ENCODE results near the gene AIFM3. TPM values are rescaled to one million over a fixed set of nuclear protein-coding genes. Genes with fewer than 3 reads are reported as not detected.

Gene AIFM3
- total and polyA plus RNA-seq, 2 of the 4 experiments (the other 2 are of a cell fraction) = 0.09 to 0.18 TPM

DNA sequence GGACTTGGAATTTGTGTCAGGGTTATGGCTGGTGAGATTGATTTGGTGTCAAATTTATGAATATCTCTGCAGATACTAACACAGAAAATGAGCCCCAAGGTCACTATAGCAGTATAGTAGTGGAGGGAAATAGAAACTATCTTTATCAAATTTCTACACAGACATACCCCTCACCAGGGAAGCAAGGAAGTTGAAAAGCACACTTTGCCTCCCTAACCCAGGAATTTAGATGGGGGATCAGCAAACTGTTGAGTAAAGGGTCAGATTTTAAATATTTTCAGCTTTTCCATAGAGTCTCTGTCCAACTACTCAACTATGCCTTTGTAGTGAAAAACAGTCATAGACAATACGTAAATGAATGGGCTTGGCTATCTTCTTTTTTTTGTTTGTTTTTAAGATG is 37.1 kb upstream of the AIFM3 start:
- no peak overlapping the region for H2AFZ ChIP-seq (replicated peaks; ENCODE audit: low read length, poor library complexity)
- ATAC-seq (ENCODE audit: low read depth) = no peak
- H4K20me1 ChIP-seq (ENCODE audit: insufficient read depth, low read length) = peaks cover 97% of the 10 kb centered on the region
- dilution Hi-C loops (cut with HindIII; ENCODE audit: low sequenced_read_pairs, unreplicated experiment) (no loop called here), intact Hi-C loops (cut with micrococcal nuclease) (no loop called here), in situ Hi-C loops (cut with MboI; ENCODE audit: low sequenced_read_pairs) (no loop called here)
- H3K4me3 ChIP-seq (ENCODE audit: insufficient read depth, low read depth, low read length) = no peak overlapping the region
- H3K9ac ChIP-seq (ENCODE audit: low read depth, low read length) = no peak overlapping the region
- H2BK15ac ChIP-seq (ENCODE audit: low read depth, low read length) = no peak overlapping the region
- no peak overlapping the region for H3K27ac ChIP-seq (ENCODE audit: insufficient read depth, low read length)
- BruUV-seq (replicated peaks) = no TSS peak
- peaks cover 18% of the 10 kb centered on the region for H3K9me1 ChIP-seq (ENCODE audit: insufficient read depth, low read length)
- H3K18ac ChIP-seq (ENCODE audit: low read depth, low read length) = no peak overlapping the region
- TF ChIP-seq, protein P1, sequence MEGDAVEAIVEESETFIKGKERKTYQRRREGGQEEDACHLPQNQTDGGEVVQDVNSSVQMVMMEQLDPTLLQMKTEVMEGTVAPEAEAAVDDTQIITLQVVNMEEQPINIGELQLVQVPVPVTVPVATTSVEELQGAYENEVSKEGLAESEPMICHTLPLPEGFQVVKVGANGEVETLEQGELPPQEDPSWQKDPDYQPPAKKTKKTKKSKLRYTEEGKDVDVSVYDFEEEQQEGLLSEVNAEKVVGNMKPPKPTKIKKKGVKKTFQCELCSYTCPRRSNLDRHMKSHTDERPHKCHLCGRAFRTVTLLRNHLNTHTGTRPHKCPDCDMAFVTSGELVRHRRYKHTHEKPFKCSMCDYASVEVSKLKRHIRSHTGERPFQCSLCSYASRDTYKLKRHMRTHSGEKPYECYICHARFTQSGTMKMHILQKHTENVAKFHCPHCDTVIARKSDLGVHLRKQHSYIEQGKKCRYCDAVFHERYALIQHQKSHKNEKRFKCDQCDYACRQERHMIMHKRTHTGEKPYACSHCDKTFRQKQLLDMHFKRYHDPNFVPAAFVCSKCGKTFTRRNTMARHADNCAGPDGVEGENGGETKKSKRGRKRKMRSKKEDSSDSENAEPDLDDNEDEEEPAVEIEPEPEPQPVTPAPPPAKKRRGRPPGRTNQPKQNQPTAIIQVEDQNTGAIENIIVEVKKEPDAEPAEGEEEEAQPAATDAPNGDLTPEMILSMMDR (conservative IDR thresholded peaks at IDR 0.05; ENCODE audit: low read depth, low read length) = no peak
- TF ChIP-seq MAFK (IDR thresholded peaks at IDR 0.05; ENCODE audit: low read depth, low read length) (no peak), SMC3 (IDR thresholded peaks at IDR 0.05; ENCODE audit: low read depth, low read length) (no peak), FOS (IDR thresholded peaks at IDR 0.05; ENCODE audit: low read depth, low read length) (no peak), POLR2A (IDR thresholded peaks at IDR 0.05; ENCODE audit: low read depth, low read length) (no peak), MAZ (IDR thresholded peaks at IDR 0.05; ENCODE audit: borderline replicate concordance, low read depth, low read length) (no peak), NFE2L2 (IDR thresholded peaks at IDR 0.05; ENCODE audit: low read depth, low read length) (no peak), CHD1 (IDR thresholded peaks at IDR 0.05; ENCODE audit: low read depth, low read length) (no peak), BHLHE40 (IDR thresholded peaks at IDR 0.05; ENCODE audit: low read depth, low read length) (no peak), RFX5 (IDR thresholded peaks at IDR 0.05; ENCODE audit: low read depth, low read length) (no peak), MXI1 (IDR thresholded peaks at IDR 0.05; ENCODE audit: borderline replicate concordance, low read depth, low read length) (no peak), RAD21 (IDR thresholded peaks at IDR 0.05; ENCODE audit: low read length) (no peak), CEBPB (IDR thresholded peaks at IDR 0.05; ENCODE audit: low read depth, low read length) (no peak), RCOR1 (IDR thresholded peaks at IDR 0.05; ENCODE audit: insufficient replicate concordance, low read length) (no peak)
- TF ChIP-seq, protein P2, sequence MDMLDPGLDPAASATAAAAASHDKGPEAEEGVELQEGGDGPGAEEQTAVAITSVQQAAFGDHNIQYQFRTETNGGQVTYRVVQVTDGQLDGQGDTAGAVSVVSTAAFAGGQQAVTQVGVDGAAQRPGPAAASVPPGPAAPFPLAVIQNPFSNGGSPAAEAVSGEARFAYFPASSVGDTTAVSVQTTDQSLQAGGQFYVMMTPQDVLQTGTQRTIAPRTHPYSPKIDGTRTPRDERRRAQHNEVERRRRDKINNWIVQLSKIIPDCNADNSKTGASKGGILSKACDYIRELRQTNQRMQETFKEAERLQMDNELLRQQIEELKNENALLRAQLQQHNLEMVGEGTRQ (IDR thresholded peaks at IDR 0.05; ENCODE audit: low read depth, low read length) = no peak
- ChIA-PET POLR2A (ENCODE audit: unreplicated experiment) (no interaction called here), CTCF (no interaction called here)
- DNase-seq = no peak
- no peak overlapping the region for H2BK20ac ChIP-seq (ENCODE audit: low read depth, low read length)
- H2BK120ac ChIP-seq (ENCODE audit: low read depth, low read length) = no peak overlapping the region
- no peaks in the 10 kb centered on the region for H3K27me3 ChIP-seq (ENCODE audit: control insufficient read depth, insufficient read depth, low read length)
- no peak overlapping the region for H4K5ac ChIP-seq (ENCODE audit: low read depth, low read length)
- no peak overlapping the region for H4K8ac ChIP-seq (ENCODE audit: low read depth in 2 of 2, low read length in 2 of 2)
- peaks cover 9% of the 10 kb centered on the region for H3K36me3 ChIP-seq (ENCODE audit: control insufficient read depth, insufficient read depth, low read length)
- no peak overlapping the region for H2BK5ac ChIP-seq (ENCODE audit: low read depth, low read length, poor library complexity, severe bottlenecking)
- no peak overlapping the region for H3K4me2 ChIP-seq (ENCODE audit: low read depth, low read length)
- H3K79me1 ChIP-seq (ENCODE audit: low read depth in 1 of 2, low read length in 2 of 2) = peaks cover 9 to 66% of the 10 kb centered on the region in 2 experiments
- H3K9me3 ChIP-seq (ENCODE audit: control insufficient read depth, insufficient read depth, low read length) = no peaks in the 10 kb centered on the region
- H3K23ac ChIP-seq (ENCODE audit: low read depth, low read length) = no peak overlapping the region
- no CpG with 5 or more reads among the region's 1 CpG for WGBS, 2 experiments (ENCODE audit: extremely low coverage in 2 of 2, insufficient read length in 1 of 2)
- H3K4ac ChIP-seq (ENCODE audit: low read depth, low read length) = no peak overlapping the region
- no peak overlapping the region for H2AK5ac ChIP-seq (ENCODE audit: low read depth, low read length)
- no peak overlapping the region for H3K56ac ChIP-seq (ENCODE audit: extremely low read depth, insufficient read depth, low read length)
- no peak overlapping the region for H3K14ac ChIP-seq (replicated peaks; ENCODE audit: low read depth, low read length)
- H4K91ac ChIP-seq (ENCODE audit: insufficient read depth, low read depth, low read length) = no peak overlapping the region
- H2AK9ac ChIP-seq (replicated peaks; ENCODE audit: low read depth, low read length, poor library complexity) = no peak overlapping the region
- H3K4me1 ChIP-seq (ENCODE audit: control insufficient read depth, insufficient read depth, low read length) = peaks cover 3% of the 10 kb centered on the region

All from IMR-90 (cell line).